OCI-M2 (cell line): ENCODE results near the gene ZP3.
"Not testable (repeated sequence)": the region's sequence is repeated elsewhere in the genome, so short reads cannot be mapped to it uniquely, and the experiment has no call there.

ENCODE experiments used
- DNase-seq: peaks from one replicate; lab custom pipeline; 2025; ENCODE audit not compliant: unreplicated experiment; lab: John Stamatoyannopoulos, UW

Gene ZP3

DNA sequence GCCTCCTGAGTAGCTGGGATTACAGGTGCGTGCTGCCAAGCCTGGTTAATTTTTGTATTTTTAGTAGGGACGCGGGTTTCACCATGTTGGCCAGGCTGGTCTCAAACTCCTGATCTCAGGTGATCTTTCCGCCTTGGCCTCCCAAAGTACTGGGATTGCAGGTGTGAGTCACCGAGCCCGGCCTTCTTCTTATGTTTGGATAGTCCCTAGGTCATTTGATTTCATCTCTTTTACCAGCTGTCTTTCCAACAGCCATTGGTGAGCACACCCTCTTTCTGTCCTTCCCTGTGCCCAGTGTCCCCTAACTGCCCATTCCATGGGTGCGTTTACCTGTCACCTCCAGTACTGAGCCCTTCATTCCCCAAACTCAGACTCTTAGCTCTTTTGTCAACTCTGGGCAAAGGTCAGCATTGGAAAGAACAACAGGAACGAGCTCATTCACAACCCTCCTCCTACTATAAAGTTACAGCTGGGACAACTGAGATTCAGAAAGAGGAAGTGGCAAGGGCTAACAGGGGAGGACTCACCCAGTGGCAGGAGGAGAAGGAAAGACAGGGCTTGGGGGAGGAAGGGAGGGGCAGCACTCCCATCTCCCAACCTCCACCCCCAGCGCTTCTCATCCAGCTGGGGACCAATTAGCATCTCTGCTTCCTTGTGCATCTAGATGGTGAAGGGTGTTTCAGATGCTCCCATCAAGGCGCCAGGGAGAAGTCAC lies 20.8 kb upstream of the ZP3 start:
- DNase-seq = no peak

DNA sequence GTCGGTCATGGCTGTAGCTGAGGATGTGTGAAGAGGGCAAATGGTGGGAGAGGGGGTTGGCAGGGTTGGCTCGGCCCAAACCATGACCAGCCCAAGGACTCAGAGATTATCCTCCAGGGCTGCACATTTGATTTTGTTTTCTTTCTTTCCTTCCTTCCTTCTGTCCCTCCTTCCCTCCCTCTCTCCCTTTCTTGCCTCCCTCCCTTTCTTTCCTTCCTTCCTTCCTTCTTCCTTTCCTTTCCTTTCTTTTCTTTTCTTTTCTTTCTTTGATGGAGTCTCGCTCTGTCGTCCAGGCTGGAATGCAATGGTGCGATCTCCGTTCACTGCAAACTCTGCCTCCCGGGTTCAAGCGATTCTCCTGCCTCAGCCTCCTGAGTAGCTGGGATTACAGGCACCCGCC lies 19.0 kb upstream of the ZP3 start:
- DNase-seq = no peak

DNA sequence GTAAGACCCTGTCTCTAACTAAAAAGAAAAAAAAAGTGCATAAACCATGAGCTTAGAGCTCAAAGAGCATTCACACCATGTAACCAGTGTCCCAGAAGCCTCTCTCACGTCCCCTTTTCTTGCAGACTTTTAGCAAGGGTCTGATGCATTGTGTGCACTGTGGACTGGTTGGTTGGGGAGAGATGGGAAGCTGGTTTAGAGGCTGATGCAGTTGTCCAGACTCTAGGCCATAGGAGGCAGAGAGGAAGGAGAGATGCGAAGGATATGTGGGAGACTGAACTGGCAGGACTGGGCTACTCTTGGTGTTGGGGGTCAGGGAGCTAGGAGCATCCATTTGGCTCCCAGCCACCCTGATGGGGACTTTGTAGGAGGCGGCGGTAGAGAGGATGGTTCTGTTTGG lies 17.0 kb upstream of the ZP3 start:
- DNase-seq = no peak

DNA sequence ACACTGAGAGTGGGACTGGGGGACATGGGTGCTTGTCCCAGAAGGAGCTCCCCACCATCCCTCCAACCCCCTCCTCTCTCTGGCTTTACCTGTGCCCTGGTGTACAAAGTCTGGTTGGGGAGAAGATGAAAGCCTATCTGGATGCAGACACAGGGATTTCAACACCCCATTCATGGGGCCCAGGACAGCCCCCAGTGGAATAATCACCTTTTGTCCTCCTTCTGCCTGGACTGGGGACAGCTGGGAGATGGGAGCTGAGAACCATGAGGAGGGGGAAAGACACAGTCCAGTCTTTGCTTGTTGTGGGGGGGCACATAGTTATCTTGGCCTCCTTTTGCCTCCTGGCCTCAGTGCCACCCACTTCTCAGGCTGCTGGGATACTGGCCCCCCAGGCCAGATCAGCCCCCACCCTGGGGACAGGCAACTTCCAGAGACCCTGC lies 16.6 kb upstream of the ZP3 start:
- DNase-seq = no peak

DNA sequence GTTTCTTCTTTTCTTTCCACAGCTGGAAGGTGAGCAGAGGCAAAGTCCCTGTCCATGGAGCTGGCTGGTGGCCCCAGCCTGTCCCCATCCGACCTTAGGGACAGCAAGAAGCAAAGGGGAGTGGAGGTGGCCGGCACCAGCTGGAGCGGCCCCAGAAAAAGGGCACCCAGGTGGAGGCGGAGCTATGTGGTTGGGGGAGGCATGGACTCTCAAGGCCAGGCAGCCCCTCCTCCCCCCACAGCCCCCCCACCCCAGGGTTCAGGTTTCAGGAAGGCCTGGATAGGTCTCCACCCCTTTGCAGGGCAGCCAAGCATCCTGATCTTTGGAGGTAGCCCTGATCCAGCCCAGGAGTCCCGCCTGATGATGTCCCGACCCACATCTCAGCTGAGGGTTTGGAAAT lies 15.2 kb upstream of the ZP3 start, which contains the start of gene SSC4D:
TSS of gene SSC4D (minus strand) at position 161 of the 400 bp plus-strand sequence. CDS start 5,258 bp downstream, outside the sequence.
- DNase-seq = no peak

DNA sequence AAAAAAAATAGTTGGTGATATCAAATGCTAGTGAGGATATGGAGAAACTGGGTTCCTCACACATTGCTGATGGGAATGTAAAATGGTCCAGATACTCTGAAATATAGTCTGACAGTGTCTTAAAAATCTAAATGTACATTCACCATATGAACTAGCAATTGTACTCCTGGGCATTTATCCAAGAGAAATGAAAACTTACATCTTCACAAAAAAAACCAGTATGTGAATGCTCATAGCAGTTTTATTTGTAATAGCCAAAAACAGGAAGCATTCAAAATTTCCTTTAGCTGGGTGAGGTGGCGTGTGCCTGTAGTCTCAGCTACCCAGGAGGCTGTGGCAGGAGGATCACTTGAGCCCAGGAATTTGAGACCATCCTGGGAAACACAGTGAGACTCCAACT lies 13.1 kb upstream of the ZP3 start:
- DNase-seq = no peak

DNA sequence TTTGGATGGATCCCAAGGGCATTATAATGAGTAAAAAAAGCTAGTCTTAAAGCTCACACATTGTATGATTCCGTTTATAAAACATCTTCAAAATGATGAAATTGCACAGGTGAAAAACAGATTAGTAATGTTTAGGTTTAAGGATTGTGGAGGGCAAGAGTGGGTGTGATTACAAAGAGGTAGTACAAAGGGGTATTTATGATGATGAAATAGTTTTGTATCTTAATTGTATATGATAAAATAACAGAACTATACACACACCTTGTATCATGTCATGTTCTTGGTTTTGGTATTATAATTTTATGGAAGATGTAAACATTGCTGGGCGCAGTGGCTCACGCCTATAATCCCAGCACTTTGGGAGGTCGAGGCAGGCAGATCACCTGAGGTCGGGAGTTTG lies 12.5 kb upstream of the ZP3 start:
- DNase-seq = no peak

DNA sequence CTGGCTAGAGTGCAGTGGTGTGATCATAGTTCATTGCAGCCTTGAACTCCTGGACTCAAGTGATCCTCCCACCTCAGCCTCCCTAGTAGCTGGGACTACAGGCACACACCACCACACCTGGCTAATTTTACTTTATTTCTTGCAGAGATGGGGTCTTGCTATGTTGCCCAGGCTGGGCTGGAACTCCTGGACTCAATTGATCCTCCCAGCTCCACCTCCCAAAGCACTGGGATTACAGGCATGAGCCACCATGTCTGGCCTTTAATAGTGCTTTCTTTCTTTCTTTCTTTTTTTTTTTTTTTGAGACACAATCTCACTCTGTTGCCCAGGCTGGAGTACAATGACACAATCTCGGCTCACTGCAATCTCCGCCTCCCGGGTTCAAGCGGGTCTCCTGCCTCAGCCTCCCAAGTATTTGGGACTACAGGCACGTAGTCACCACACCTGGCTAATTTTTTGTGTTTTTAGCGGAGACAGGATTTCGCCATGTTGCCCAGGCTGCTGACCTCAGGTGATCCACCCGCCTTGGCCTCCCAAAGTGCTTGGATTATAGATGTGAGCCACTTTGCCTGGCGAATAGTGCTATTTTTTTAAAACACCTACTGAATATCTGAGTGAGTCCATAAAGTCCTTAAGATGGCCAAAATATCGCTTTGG lies 7.0 kb upstream of the ZP3 start:
- not testable (repeated sequence) for DNase-seq

DNA sequence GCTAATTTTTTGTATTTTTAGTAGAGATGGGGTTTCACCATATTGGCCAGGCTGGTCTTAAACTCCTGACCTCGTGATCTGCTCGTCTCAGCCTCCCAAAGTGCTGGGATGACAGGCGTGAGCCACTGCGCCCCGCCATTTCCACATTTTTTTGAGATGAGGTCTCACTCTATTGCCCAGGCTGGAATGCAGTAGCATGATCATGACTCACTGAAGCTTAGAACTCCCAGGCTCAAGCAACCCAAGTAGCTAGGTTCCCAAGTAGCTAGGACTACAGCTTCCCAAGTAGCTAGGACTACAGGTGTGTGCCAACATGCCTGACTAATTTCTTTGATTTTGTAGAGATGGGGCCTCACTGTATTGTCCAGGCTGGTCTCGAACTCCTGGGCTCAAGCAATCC lies 3.7 kb upstream of the ZP3 start:
- DNase-seq = not testable (repeated sequence)

DNA sequence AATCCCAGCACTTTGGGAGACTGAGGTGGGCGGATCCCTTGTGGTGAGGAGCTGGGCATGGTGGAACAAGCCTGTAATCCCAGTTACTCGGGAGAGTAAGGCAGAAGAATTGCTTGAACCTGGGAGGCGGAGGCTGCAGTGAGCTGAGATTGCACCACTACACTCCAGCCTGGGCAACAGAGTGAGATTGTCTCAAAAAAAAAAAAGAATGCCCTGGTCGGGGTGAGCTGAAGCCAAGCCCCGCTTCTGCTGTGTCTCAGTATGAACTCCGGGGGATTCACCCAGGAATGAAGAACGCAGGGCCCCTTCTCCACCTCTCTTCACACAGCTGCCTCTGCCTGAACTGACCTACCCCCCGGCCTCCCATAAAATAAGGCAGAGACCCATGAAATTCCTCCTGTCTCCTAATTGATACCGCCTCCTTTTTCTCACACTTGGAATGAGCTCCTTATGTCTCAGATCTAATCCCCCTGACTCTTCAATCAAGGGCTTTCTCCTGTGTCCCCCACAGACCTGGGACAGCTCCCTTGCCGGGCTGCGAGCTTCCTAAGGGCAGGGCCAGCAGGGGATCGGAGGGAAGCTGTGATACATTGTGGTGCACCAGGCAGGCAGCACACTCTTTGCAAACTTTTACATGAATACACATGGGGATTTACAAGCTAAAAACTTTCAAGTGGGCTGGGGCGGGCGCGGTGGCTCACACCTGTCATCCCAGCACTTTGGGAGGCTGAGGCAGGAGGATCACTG lies 911 bp upstream of the ZP3 start:
- no peak for DNase-seq

DNA sequence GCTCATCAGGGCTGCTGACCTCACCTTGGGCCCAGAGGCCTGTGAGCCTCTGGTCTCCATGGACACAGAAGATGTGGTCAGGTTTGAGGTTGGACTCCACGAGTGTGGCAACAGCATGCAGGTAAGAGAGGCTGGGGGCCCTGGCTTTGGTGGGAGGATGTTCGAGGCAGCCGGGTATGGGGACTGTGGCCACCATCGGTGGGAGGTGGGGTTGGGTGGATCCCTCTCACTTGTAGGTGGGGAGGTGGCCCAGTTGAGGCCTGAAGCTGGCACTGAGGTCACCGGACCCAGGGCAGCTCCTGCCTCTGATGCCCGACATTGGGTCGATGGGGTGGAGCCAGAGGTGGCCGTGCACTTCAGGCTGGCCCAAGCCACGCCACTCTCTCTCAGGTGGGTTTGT lies 406 bp downstream of the ZP3 start:
- no peak for DNase-seq

DNA sequence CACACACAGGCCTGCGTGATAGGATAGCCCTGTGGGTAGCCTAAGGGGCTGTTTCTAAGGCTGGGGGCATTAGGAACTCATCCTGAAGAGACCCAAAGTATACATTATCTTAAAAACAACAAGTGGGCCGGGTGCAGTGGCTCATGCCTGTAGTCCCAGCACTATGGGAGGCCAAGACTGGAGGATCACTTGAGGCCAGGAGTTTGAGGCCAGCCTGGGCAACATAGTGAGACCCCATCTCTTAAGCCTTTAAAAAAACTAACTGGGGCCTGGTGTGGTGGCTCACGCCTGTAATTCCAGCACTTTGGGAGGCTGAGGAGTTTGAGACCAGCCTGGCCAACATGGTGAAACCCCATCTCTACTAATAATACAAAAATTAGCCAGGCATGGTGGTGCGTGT lies 808 bp downstream of the ZP3 start:
- not testable (repeated sequence) for DNase-seq

DNA sequence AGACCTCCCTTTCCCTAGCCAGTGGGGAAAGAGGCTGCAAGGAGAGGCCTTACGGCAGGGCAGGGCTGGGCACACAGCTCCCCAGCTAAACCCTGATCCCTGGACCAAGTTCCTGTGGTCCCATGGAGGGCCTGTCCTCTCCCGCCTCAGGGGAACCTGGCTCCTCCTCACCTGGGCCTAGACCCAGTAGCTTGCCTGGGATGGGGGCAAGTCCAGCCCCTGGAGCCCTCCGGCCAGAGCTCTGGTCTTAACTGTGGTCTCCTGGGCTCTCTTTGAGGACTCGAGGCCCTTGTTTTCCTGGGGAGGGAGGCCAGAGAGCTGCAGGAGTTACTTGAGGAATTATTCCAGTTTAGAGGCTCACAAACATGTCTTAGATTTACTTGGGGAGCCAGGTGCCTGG lies 1.5 kb downstream of the ZP3 start:
- no peak for DNase-seq

DNA sequence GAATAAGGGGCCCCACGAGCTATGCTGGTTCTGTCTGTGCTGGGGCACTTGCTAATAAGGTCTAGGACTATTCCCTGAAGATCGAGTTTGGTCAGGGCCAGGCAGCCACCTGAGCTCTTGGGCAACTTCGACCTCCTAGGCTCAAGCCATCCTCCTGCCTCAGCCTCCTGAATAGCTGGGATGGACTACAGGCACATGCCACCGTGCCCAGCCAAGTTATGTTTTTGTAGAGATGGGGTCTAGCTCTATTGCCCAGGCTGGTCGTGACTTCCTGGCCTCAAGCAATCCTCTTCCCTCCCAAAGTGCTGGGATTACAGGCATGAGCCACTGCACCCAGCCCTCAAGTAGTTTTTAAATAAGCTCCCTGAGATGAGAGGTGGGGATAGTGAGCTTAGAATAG lies 2.9 kb downstream of the ZP3 start:
- no peak for DNase-seq

DNA sequence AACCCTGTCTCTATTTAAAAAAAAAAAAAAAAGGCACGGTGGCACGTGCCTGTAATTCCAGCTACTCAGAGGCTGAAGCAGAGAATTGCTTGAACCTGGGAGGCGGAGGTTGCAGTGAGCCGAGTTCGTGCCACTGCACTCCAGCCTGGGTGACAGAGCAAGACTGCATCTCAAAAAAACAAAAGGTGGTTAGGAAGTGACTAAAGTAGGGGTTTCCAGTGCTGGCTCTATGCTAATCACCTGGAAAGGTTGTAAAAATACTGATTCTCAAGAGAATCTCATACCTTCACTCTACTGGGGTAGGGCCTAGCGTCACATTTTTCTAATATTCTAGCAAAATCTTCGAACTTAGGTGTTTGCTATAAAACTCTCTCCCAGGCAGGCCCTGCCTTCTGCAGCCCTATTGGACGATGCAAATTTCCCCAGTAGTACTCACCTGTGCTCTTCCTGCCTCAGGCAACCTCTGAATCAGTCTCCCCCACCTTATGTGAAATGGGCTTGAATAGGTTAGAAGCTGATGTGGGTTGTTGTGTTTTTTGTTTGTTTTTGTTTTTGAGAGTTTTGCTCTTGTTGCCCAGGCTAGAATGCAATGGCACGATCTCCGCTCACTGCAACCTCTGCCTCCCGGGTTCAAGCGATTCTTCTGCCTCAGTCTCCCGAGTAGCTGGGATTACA lies 3.5 kb downstream of the ZP3 start:
- DNase-seq = no peak

DNA sequence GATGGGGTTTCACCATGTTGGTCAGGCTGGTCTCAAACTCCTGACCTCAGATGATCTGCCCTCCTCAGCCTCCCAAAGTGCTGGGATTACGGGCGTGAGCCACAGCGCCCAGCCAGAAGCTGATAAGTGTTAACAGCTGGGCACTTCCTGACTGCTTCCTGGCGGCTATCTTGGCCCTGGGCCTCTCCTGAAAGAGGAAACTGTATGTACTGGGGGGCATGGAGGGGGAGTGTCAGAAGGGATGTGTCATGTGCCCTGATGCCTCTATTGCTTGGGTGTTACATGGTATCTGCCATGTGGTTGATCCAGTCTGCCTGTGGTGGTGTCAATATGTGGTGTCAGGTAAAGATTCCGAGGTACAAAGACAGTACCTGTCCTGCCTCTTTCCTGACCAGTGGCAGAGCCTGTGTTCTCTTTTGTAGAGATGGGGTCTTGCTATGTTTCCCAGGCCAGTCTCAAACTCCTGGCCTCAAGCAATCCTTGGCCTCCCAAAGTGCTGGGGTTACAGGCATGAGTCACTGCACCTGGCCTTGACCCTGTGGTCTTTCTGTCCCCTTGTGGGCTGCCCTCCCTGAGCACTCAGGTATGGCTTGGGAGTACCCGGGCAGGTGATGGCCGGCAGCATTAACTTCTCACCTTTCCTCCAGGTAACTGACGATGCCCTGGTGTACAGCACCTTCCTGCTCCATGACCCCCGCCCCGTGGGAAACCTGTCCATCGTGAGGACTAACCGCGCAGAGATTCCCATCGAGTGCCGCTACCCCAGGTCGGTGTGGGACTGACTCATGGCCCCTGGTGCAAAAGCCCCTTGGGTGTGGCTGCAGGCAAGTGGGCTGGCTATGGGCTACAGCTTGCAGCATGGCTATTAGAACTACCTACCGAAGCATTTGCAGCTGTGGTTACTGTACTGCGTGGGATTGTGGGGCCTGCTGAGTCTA lies 4.4 kb downstream of the ZP3 start:
- no peak for DNase-seq

DNA sequence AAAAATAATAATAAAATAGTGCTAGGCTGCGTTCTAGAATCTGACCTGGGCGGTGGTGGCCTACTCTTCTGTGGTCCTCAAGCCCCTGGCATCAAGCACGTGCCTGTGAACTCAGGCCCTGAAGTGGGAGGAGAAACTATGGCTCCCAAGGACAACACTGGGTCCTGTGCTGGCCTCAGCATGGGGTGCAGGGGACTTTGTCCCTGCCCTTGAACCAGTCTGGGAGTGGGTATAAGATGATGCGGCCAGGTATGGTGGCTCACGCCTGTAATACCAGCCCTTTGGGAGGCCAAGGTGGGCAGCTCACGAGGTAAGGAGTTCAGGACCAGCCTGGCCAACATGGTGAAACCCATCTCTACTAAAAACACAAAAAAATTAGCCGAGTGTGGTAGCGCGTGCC lies 5.5 kb downstream of the ZP3 start:
- DNase-seq = no peak

DNA sequence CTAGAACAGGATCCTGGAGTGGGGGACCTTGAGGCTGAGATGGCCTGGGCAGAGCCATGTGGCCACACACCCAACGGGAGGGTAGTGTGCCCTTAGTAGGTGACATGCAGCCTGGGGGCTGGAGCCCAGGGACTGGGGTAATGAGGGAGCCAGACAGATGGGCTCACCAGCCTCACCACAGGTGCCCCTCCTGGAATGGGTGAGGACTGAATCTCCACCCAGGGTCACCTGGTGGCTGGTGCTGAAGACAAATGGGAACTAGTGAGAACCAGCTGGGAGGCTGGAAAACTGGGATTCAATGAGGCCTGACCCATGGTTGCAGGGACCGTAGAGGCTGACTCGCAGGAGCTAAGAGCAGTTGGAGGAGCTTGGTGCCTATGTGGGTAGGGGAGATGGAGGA lies 6.1 kb downstream of the ZP3 start:
- no peak for DNase-seq

DNA sequence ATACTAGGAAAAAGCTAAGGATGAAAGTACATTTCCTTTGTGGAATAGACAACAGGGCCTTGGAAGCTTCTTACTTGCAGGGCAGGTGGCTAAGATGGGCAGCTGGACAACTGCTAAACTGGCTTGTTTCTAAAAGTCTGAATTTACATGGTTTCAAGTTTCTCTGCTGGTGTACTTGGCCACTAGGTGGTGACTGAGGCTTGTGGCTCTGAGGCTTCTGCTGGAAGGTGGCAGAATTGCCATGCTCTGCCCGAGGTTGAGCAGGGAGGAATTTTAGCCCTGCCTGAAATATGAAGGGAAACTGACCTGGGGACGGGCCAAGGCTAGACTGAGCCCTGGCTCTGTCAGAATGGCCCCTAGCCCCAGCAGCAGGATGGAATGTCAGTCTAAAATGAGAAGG lies 13.1 kb downstream of the ZP3 start:
- peak; percentile 16 for DNase-seq

DNA sequence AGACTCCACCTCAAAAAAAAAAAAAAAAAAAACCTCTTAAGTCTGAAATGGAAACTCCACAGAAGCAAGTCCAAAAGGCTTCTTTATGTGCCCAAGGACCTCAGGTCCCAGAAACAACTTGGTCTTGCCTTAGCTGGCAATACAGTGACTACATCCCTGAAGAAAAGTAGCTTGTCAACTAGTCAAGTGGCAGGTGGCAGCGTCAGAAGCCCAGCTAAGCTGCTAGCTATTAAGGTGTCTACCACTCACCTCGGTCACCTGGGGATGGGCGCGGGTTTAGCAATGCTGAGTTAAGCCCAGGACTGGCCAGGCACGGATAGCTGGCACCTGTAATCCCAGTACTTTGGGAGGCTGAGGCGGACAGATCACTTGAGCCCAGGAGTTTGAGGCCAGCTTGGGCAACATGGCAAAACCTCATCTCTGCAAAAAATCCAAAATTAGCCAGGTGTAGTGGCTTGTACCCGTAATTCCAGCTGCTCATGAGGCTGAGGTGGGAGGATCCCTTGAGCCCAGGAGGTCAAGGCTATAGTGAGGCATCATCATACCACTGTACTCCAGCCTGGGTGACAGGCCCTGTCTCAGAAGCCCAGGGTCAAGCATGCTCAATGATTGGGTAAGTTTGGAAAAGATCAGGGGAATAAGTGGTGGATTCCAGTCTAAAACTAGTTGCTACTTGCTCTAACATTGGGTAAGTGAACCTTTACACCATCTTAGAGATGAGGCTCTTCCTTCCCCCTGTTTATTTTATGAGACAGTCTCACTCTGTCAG lies 14.6 kb downstream of the ZP3 start:
- not testable (repeated sequence) for DNase-seq
